ENCODE measurements around the gene MTMR10. TPM values are rescaled to one million over a fixed set of nuclear protein-coding genes. Genes with fewer than 3 reads are reported as not detected.
A peak's percentile ranks its signal among the peaks of the same experiment; 100 is the strongest.

The MTMR10 gene
- polyA plus RNA-seq, 1 of the 3 experiments (the other 2 are of a cell fraction) = 6.4 TPM

GRCh38 chr15:30922480-30923311 is 68.7 kb downstream of the MTMR10 start:
- no peaks in the 10 kb centered on the region for H3K9me2 ChIP-seq
- no peaks in the 10 kb centered on the region for H3K9me3 ChIP-seq
- no peak overlapping the region for H2AFZ ChIP-seq (ENCODE audit: low read depth)
- 85% methylated on average over 10 of the region's 14 CpGs for whole genome bisulfite sequencing (ENCODE audit: low lambda C conversion rate)
- peak overlapping the region in 1 of 2 experiments; percentile 79; a peak in 2 of 4 replicates for H3K27ac ChIP-seq (ENCODE audit: low read depth in 2 of 2, low read length in 1 of 2)
- no peaks in the 10 kb centered on the region for H3K79me2 ChIP-seq (ENCODE audit: insufficient read depth)
- no peaks in the 10 kb centered on the region for H3F3A ChIP-seq (replicated peaks; ENCODE audit: insufficient read depth)
- CTCF ChIA-PET = interaction anchor here (1.3 to 4.0 kb wide), 3 partner anchors 9 to 206 kb away, joined by 3 to 21 read pairs (median 9); no protein-coding TSS in a partner anchor
- no peak overlapping the region for H3K9ac ChIP-seq
- H3K4me3 ChIP-seq (ENCODE audit: low read depth in 2 of 2, low read length in 1 of 2) = no peak overlapping the region
- POLR2A ChIA-PET = interaction anchor here (1.8 kb wide), 1 partner anchor 19 kb away, joined by 4 read pairs; the partner anchor contains the start of gene FAN1
- TF ChIP-seq TAF1 (IDR thresholded peaks at IDR 0.05; ENCODE audit: borderline replicate concordance, low read depth, low read length) = no peak
- no peak for TF ChIP-seq GABPA (IDR thresholded peaks at IDR 0.05; ENCODE audit: low read depth)
- TF ChIP-seq JUND (IDR thresholded peaks at IDR 0.05) = no peak
- no peak for TF ChIP-seq EP300 (IDR thresholded peaks at IDR 0.05; ENCODE audit: borderline replicate concordance in 1 of 2, low read depth in 1 of 2, low read length in 1 of 2)
- TF ChIP-seq ZBTB33 (IDR thresholded peaks at IDR 0.05; ENCODE audit: borderline replicate concordance, low read depth) = no peak
- TF ChIP-seq FOSL2 (IDR thresholded peaks at IDR 0.05; ENCODE audit: borderline replicate concordance, low read depth) = peak; percentile 11; the same call in 1 of the 2 replicates
- no peak for TF ChIP-seq FOXJ3 (CRISPR knock-in tag; IDR thresholded peaks at IDR 0.05)
- TF ChIP-seq SMC3 (IDR thresholded peaks at IDR 0.05; ENCODE audit: low read depth, low read length) = no peak
- peaks cover 34 to 65% of the 10 kb centered on the region in 2 experiments for H3K36me3 ChIP-seq (replicated peaks in 1 of 2; ENCODE audit: control insufficient read depth in 1 of 2, insufficient read depth in 2 of 2, low read length in 1 of 2)
- no peaks in the 10 kb centered on the region for H4K20me1 ChIP-seq (ENCODE audit: insufficient read depth)
- DNase-seq = no peak
- no peaks in the 10 kb centered on the region for H3K27me3 ChIP-seq (ENCODE audit: insufficient read depth)
- H3K4me2 ChIP-seq = no peak overlapping the region
- H3K4me1 ChIP-seq (ENCODE audit: control insufficient read depth in 1 of 2, insufficient read depth in 2 of 2, low read depth in 1 of 2, low read length in 1 of 2) = peaks cover 0 to 31% of the 10 kb centered on the region in 2 experiments; a peak in 2 of 4 replicates

GRCh38 chr15:30921781-30922479 is 69.5 kb downstream of the MTMR10 start:
- H3K9me2 ChIP-seq = no peaks in the 10 kb centered on the region
- no peak overlapping the region for H3K4me2 ChIP-seq
- POLR2A ChIA-PET = interaction anchor here (1.8 kb wide), 1 partner anchor 18 kb away, joined by 4 read pairs; the partner anchor contains the start of gene FAN1
- no peaks in the 10 kb centered on the region for H3K79me2 ChIP-seq (ENCODE audit: insufficient read depth)
- peaks cover 0 to 34% of the 10 kb centered on the region in 2 experiments; a peak in 2 of 4 replicates for H3K4me1 ChIP-seq (ENCODE audit: control insufficient read depth in 1 of 2, insufficient read depth in 2 of 2, low read depth in 1 of 2, low read length in 1 of 2)
- 88% methylated on average over 8 of the region's 9 CpGs for WGBS (ENCODE audit: low lambda C conversion rate)
- no peaks in the 10 kb centered on the region for H3K9me3 ChIP-seq
- H3K27ac ChIP-seq (ENCODE audit: low read depth in 2 of 2, low read length in 1 of 2) = peak overlapping the region in 1 of 2 experiments; percentile 79; a peak in 2 of 4 replicates
- peaks cover 38 to 66% of the 10 kb centered on the region in 2 experiments for H3K36me3 ChIP-seq (replicated peaks in 1 of 2; ENCODE audit: control insufficient read depth in 1 of 2, insufficient read depth in 2 of 2, low read length in 1 of 2)
- no peak overlapping the region for H2AFZ ChIP-seq (ENCODE audit: low read depth)
- peak; percentile 76 for DNase-seq
- no peaks in the 10 kb centered on the region for H4K20me1 ChIP-seq (ENCODE audit: insufficient read depth)
- CTCF ChIA-PET = interaction anchor here (2.3 to 4.0 kb wide), 3 partner anchors 9 to 207 kb away, joined by 7 to 21 read pairs (median 9); partner anchors contain the start of gene FAN1
- H3K9ac ChIP-seq = no peak overlapping the region
- no peaks in the 10 kb centered on the region for H3F3A ChIP-seq (replicated peaks; ENCODE audit: insufficient read depth)
- H3K4me3 ChIP-seq (ENCODE audit: low read depth in 2 of 2, low read length in 1 of 2) = no peak overlapping the region
- no peaks in the 10 kb centered on the region for H3K27me3 ChIP-seq (ENCODE audit: insufficient read depth)
- TF ChIP-seq REST (IDR thresholded peaks at IDR 0.05; ENCODE audit: low read depth, low read length) (no peak), USF2 (IDR thresholded peaks at IDR 0.05; ENCODE audit: borderline replicate concordance, low read depth, low read length) (no peak), CHD2 (IDR thresholded peaks at IDR 0.05; ENCODE audit: low read length, partially characterized antibody) (peak; percentile 70), FOSL2 (IDR thresholded peaks at IDR 0.05; ENCODE audit: borderline replicate concordance, low read depth) (no peak), GATA2 (CRISPR knock-in tag; IDR thresholded peaks at IDR 0.05) (peak; percentile 66), JUND (IDR thresholded peaks at IDR 0.05) (no peak), SMC3 (IDR thresholded peaks at IDR 0.05; ENCODE audit: low read depth, low read length) (no peak), RXRA (IDR thresholded peaks at IDR 0.05; ENCODE audit: borderline replicate concordance, low read depth) (no peak), RAD21 (IDR thresholded peaks at IDR 0.05; ENCODE audit: low read length) (0 out of 2 replicates have a peak, but pooled peaks have one; percentile 17), TEAD4 (IDR thresholded peaks at IDR 0.05; ENCODE audit: borderline replicate concordance, insufficient read depth) (no peak), MEF2A (IDR thresholded peaks at IDR 0.05; ENCODE audit: borderline replicate concordance, low read depth) (no peak), ELF1 (IDR thresholded peaks at IDR 0.05) (no peak), POLR2AphosphoS5 (IDR thresholded peaks at IDR 0.05; ENCODE audit: low read depth, low read length) (no peak)
